GM20431 (cell line): ENCODE measurements around the gene TMC1.

Experiments
- in situ Hi-C: fragments of 300-500 bp; cut with MseI, MboI; formaldehyde crosslinking; loops from one replicate; pipeline ENCODE4 v1.15.0; 2020; ENCODE audit warnings: low sequenced_read_pairs; ENCODE audit not compliant: unreplicated experiment

Gene TMC1

GRCh38 chr9:72656021-72656420, 134.6 kb downstream of the TMC1 start:
- in situ Hi-C loops = no loop called here

DNA sequence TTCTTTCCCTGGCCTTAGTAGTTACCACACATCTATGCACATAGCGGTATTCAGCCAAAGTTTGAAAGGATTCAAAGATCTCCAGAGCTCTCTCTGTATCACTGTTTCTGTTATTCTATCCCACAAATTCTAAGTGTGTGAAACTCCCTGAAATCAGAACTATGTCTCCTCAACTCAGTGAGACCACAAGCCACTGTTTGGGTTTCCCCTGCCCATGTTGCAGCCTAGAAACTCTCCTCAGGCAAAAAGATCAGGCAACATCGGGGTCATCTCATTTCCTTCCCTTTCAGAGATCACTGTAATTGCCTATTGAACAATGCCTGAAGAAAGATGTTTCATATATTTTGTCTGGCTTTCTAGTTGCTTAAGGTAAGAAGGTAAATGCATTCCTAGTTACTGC, 135.6 kb downstream of the TMC1 start:
- in situ Hi-C loops = no loop called here

- in situ Hi-C loops = no loop called here
Observed at GRCh38 chr9:72658703-72659102, 137.3 kb downstream of the TMC1 start.

- in situ Hi-C loops = no loop called here
Observed at GRCh38 chr9:72661401-72662135, 140.2 kb downstream of the TMC1 start.

GRCh38 chr9:72665421-72665820, 144.0 kb downstream of the TMC1 start:
- in situ Hi-C loops = no loop called here

GRCh38 chr9:72667181-72667580, 145.8 kb downstream of the TMC1 start:
- in situ Hi-C loops = no loop called here

GRCh38 chr9:72674961-72675360, 153.6 kb downstream of the TMC1 start:
- in situ Hi-C loops = no loop called here

DNA sequence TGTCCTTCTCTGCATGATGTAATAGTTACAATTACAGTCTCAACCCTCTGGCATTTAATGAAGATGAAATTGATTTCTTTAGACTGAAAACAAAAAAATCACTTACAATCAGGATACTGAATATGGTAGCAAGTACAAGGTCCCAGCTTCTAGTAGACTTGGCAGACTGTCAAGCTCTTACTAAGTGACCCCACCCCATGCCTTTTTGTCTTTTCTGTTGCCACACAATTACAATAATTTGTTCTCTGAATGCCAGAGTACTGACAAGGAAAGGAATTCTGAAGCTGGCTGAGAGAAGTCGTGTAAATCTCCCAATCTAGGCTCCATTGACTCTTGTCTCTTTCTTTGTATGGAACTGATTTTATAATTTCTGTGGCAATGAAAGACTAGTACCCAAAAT, 154.2 kb downstream of the TMC1 start:
- in situ Hi-C loops = no loop called here

DNA sequence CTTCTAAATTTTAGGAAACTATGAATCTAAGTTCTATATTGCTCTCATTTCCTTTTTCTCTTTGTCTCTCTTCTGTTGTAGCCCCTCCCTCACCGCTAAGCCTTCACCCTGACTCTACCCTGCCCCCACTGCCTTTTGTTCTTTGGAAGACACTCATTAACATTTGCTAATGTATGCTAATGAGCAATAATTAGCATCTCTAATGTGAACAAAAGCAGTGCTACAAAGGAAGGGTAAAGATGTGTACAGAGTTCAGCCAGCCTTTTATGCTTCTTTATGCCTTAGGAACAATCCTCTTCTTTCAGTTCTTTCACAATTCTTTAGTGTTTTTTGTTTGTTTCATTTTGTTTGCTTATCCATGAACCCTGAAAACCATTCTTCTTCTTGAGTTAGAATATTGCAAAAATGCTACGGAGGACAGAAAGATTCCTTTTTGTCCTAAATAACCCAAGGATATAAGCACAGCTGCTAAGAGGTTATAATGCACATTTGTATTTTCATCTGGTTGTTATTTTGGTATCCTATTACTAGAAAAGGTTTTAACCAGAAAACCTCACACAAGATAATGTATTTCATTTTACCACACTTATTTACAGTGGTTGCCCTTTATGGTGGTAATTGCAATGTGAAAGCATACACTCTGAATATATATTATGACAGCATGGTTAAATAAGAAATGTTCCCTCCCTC, 159.3 kb downstream of the TMC1 start:
- in situ Hi-C loops = no loop called here

DNA sequence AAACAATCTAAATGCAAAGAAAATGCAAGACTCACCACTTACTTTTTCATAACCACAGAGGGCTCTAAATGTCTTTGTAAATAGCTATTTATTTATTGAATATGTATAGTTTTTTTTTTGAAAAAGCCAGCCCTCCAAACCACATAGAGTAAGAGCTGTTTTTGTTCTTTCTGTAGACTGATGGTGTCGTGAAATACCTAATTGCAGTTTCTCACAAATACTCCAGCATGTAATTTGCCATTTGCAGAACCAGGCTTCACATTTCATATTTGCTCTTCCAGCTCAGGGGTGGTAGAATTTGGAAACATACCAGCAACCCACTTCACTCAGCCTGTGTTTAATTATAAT, 159.8 kb downstream of the TMC1 start:
- in situ Hi-C loops = no loop called here

DNA sequence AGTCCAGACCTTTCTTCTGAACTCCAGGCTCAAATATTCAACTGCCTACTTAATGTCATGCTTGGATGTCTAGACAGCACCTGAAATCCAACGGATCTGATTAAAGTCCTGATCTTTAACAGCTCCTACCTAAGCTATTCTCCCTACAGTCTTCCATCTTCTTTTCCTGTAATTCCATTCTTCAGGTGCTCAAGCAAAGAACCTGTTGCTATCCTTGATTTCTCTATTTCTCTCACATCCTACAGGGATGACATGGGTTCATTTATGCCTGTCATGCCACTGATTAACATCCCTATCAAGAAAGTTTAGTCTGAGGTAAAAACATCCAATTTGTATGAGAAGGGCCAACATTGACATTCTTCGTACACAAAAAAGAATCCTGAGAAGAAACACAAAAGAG, 163.2 kb downstream of the TMC1 start:
- in situ Hi-C loops = no loop called here

DNA sequence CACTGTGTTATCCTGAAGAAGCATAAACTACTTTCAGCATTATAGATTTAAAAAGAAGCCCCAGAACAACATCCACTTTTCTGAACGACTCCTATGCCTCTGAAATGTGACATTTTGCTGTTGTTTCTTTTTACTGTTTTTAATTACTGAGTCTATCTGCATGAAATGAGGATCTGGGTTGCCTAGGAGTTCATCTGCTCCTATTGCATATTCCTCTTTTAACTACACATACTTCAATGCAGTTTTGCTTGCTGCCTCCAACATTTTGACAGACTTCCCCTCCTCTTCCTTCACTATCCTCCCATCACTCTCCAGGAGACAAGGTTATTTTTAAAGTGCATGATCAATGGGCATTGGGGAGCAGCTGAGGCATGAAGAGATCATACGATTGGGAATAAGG, 164.5 kb downstream of the TMC1 start:
- in situ Hi-C loops = no loop called here

DNA sequence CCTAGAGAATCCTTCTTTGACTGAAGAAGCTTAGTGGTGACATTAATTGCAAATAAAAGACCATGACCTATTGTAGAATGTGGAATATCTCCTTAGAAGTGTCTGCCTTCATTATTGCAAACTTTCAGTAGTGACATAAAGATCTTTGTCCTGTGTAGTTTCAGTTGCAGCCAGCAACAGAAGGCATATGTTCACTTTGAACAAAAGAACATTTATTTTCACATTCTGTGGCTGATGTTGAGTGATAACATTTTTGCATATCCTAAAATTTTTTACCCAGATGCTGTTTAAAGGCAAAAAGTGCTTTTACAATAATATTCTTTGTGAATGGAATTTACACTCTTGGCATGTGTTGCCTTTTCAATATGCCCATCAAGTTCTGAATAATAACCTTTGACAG, 165.9 kb downstream of the TMC1 start:
- in situ Hi-C loops = no loop called here

- in situ Hi-C loops = no loop called here
Observed at GRCh38 chr9:72691671-72692070, 170.3 kb downstream of the TMC1 start.

- in situ Hi-C loops = no loop called here
Observed at GRCh38 chr9:72695365-72695764, 174.0 kb downstream of the TMC1 start.

DNA sequence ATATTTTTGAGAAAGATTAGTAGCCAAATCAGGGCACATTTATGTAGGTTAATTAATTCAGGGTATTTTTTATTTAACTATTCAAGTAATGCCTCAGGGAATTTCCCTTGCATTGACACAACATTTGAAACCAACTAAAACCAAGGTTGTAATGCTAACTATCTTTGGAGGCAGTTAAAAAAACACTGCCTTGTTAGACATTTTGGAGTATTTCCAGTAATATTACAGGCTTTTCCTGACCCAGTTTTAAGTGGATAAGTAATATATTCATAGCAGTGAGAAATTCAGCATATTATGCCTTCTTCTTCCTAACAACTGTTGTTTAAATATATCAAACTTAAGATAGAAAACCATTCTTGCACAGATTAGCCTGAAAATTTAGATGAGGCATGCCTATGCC, 175.1 kb downstream of the TMC1 start:
- in situ Hi-C loops = no loop called here

- in situ Hi-C loops = no loop called here
Observed at GRCh38 chr9:72701510-72701909, 180.1 kb downstream of the TMC1 start.

GRCh38 chr9:72703574-72703973, 182.2 kb downstream of the TMC1 start:
- in situ Hi-C loops = no loop called here

GRCh38 chr9:72704688-72705375, 183.4 kb downstream of the TMC1 start:
- in situ Hi-C loops = no loop called here

- in situ Hi-C loops = no loop called here
Observed at GRCh38 chr9:72718503-72718902, 197.1 kb downstream of the TMC1 start.

GRCh38 chr9:72721067-72721466, 199.7 kb downstream of the TMC1 start:
- in situ Hi-C loops = no loop called here
